Fibroblast of skin of left biceps (primary cell): ENCODE data around the gene MAST4.
"Not testable (repeated sequence)": the region's sequence is repeated elsewhere in the genome, so short reads cannot be mapped to it uniquely, and the experiment has no call there.

Experiments
- DNase-seq, 2 experiments: peaks; one replicate each; pipeline ENCODE4 v3.0.0-alpha.2; 2013; ENCODE audit warnings: low read depth in 2 of 2

MAST4 gene

GRCh38 chr5:66808663-66809062 lies 212.5 kb downstream of the MAST4 start:
- no peak for DNase-seq

GRCh38 chr5:66810151-66810550 lies 214.0 kb downstream of the MAST4 start:
- no peak for DNase-seq

- DNase-seq: no peak
Measured at GRCh38 chr5:66810848-66811261, 214.7 kb downstream of the MAST4 start.

GRCh38 chr5:66812291-66812690 lies 216.1 kb downstream of the MAST4 start:
- no peak for DNase-seq

- DNase-seq: no peak
Measured at GRCh38 chr5:66813306-66813705, 217.1 kb downstream of the MAST4 start.

GRCh38 chr5:66814146-66814991 lies 218.2 kb downstream of the MAST4 start:
- no peak for DNase-seq

GRCh38 chr5:66818304-66818934 lies 222.2 kb downstream of the MAST4 start:
- no peak for DNase-seq

GRCh38 chr5:66818935-66819328 lies 222.7 kb downstream of the MAST4 start:
- DNase-seq: no peak

- DNase-seq: no peak
Measured at GRCh38 chr5:66820630-66821207, 224.5 kb downstream of the MAST4 start.

- DNase-seq: no peak
Measured at GRCh38 chr5:66821688-66822429, 225.7 kb downstream of the MAST4 start.

GRCh38 chr5:66822906-66823305 lies 226.7 kb downstream of the MAST4 start:
- DNase-seq: not testable (repeated sequence)

- DNase-seq: no peak
Measured at GRCh38 chr5:66824476-66824875, 228.3 kb downstream of the MAST4 start.

- no peak for DNase-seq
Measured at GRCh38 chr5:66826263-66826662, 230.1 kb downstream of the MAST4 start.

- DNase-seq: no peak
Measured at GRCh38 chr5:66826696-66827095, 230.5 kb downstream of the MAST4 start.

- no peak for DNase-seq
Measured at GRCh38 chr5:66828046-66828547, 231.9 kb downstream of the MAST4 start.

GRCh38 chr5:66828548-66829357 lies 232.6 kb downstream of the MAST4 start:
- peak in 1 of 2 experiments; percentile 29 for DNase-seq

GRCh38 chr5:66829358-66829674 lies 233.1 kb downstream of the MAST4 start:
- DNase-seq: no peak

- DNase-seq: no peak
Measured at GRCh38 chr5:66829826-66830225, 233.6 kb downstream of the MAST4 start.

GRCh38 chr5:66830636-66831035 lies 234.4 kb downstream of the MAST4 start:
- DNase-seq: no peak

- DNase-seq: no peak
Measured at GRCh38 chr5:66839636-66840185, 243.5 kb downstream of the MAST4 start.

GRCh38 chr5:66840511-66841013 lies 244.4 kb downstream of the MAST4 start:
- no peak for DNase-seq
